HUES48 (cell line): Measurements from ENCODE around the gene FLOT1.
A peak's percentile ranks its signal among the peaks of the same experiment; 100 is the strongest.

Experiments used
- H3K27ac ChIP-seq: one replicate; pipeline ENCODE4 v1.7.0; 2013; ENCODE audit warnings: low read depth, low read length, inconsistent platforms
- H3K27me3 ChIP-seq: 2 replicates; pipeline ENCODE4 v1.6.1; 2013; ENCODE audit warnings: mild to moderate bottlenecking, low read length; ENCODE audit not compliant: control insufficient read depth, insufficient read depth
- H3K36me3 ChIP-seq: 2 replicates; pipeline ENCODE4 v1.6.1; 2013; ENCODE audit warnings: low read length; ENCODE audit not compliant: control insufficient read depth, insufficient read depth
- H3K4me1 ChIP-seq: 2 replicates; pipeline ENCODE4 v1.6.1; 2013; ENCODE audit warnings: mild to moderate bottlenecking, low read length; ENCODE audit not compliant: control insufficient read depth, insufficient read depth
- H3K4me3 ChIP-seq: 2 replicates; pipeline ENCODE4 v1.5.1; 2013; ENCODE audit warnings: mild to moderate bottlenecking, low read depth, low read length
- H3K9ac ChIP-seq: 2 replicates; pipeline ENCODE4 v1.6.1; 2013; ENCODE audit warnings: mild to moderate bottlenecking, low read depth, low read length, moderate library complexity
- H3K9me3 ChIP-seq: 2 replicates; pipeline ENCODE4 v1.6.1; 2013; ENCODE audit warnings: low read length; ENCODE audit not compliant: control insufficient read depth, insufficient read depth

Gene FLOT1

GRCh38 chr6:30689985-30690384, 52.5 kb downstream of the FLOT1 start:
- Histone ChIP-seq H3K9ac (peak overlapping the region; percentile 27; the same call in 1 of the 2 replicates), H3K4me3 (peak overlapping the region; percentile 84), H3K36me3 (no peaks in the 10 kb centered on the region; the same call in 1 of the 2 replicates), H3K4me1 (peaks cover 23% of the 10 kb centered on the region), H3K27ac (peak overlapping the region; percentile 94), H3K9me3 (no peaks in the 10 kb centered on the region), H3K27me3 (no peaks in the 10 kb centered on the region)

GRCh38 chr6:30689022-30689865, 53.2 kb downstream of the FLOT1 start:
- H3K4me3 ChIP-seq = no peak overlapping the region

DNA sequence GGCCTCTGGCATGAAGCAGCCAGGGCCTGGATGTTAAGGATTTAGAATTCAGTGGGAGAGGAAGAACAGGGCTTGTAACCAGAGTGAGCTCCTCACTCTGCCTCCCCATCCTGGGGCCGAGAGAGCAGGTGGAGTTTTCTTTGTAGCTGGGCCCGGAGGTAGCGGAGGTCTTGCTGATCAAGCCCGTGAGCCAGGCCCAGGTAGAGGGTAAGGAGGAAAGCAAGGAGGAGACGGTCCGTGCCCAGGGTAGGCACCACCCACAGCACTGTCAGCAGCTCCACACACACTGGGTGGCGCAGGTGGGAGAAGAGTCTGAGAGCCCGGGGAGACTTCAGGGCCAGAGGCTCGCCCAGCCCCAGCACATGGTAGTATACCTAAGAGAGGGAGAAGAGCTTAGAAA, 53.9 kb downstream of the FLOT1 start:
- no peaks in the 10 kb centered on the region for H3K9me3 ChIP-seq
- H3K9ac ChIP-seq = no peak overlapping the region
- no peaks in the 10 kb centered on the region for H3K27me3 ChIP-seq
- H3K4me1 ChIP-seq = peaks cover 29% of the 10 kb centered on the region
- H3K4me3 ChIP-seq = no peak overlapping the region
- H3K27ac ChIP-seq = no peak overlapping the region
- H3K36me3 ChIP-seq = no peaks in the 10 kb centered on the region; the same call in 1 of the 2 replicates

More at GRCh38 chr6:30689022-30689865, 53.2 kb downstream of the FLOT1 start:
- H3K9me3 ChIP-seq = no peaks in the 10 kb centered on the region
- H3K9ac ChIP-seq = no peak overlapping the region
- no peaks in the 10 kb centered on the region; the same call in 1 of the 2 replicates for H3K36me3 ChIP-seq
- H3K4me1 ChIP-seq = peaks cover 24% of the 10 kb centered on the region
- H3K27me3 ChIP-seq = no peaks in the 10 kb centered on the region
- H3K27ac ChIP-seq = no peak overlapping the region

- Histone ChIP-seq H3K9me3 (no peaks in the 10 kb centered on the region), H3K4me1 (peaks cover 36% of the 10 kb centered on the region), H3K9ac (peak overlapping the region; percentile 45; the same call in 1 of the 2 replicates), H3K4me3 (peak overlapping the region; percentile 92), H3K27me3 (no peaks in the 10 kb centered on the region), H3K27ac (peak overlapping the region; percentile 84), H3K36me3 (no peaks in the 10 kb centered on the region; the same call in 1 of the 2 replicates)
Measured at GRCh38 chr6:30687659-30688431, 54.6 kb downstream of the FLOT1 start.

- H3K27me3 ChIP-seq = no peaks in the 10 kb centered on the region
- peaks cover 43% of the 10 kb centered on the region for H3K4me1 ChIP-seq
- H3K36me3 ChIP-seq = no peaks in the 10 kb centered on the region; the same call in 1 of the 2 replicates
- peak overlapping the region; percentile 84 for H3K27ac ChIP-seq
- H3K9me3 ChIP-seq = no peaks in the 10 kb centered on the region
- H3K9ac ChIP-seq = peak overlapping the region; percentile 45; the same call in 1 of the 2 replicates
- peak overlapping the region; percentile 92 for H3K4me3 ChIP-seq
Measured at GRCh38 chr6:30686908-30687658, 55.4 kb downstream of the FLOT1 start.

- H3K9ac ChIP-seq = peak within 1 kb of the TSS; percentile 45; the same call in 1 of the 2 replicates
- peaks cover 43% of the 10 kb centered on the region for H3K4me1 ChIP-seq
- no peaks in the 10 kb centered on the region; the same call in 1 of the 2 replicates for H3K36me3 ChIP-seq
- H3K4me3 ChIP-seq = peak within 1 kb of the TSS; percentile 92
- peak within 1 kb of the TSS; percentile 84 for H3K27ac ChIP-seq
- no peaks in the 10 kb centered on the region for H3K27me3 ChIP-seq
- no peaks in the 10 kb centered on the region for H3K9me3 ChIP-seq
Measured at GRCh38 chr6:30686009-30686907, 56.2 kb downstream of the FLOT1 start, which contains the start of gene PPP1R18. PPP1R18 (minus strand) TSS chr6:30686645; CDS start chr6:30686018, 627 bp downstream.

- Histone ChIP-seq H3K4me1 (peaks cover 42% of the 10 kb centered on the region), H3K27me3 (no peaks in the 10 kb centered on the region), H3K9me3 (no peaks in the 10 kb centered on the region), H3K27ac (no peak overlapping the region), H3K36me3 (no peaks in the 10 kb centered on the region; the same call in 1 of the 2 replicates), H3K9ac (no peak overlapping the region), H3K4me3 (peak overlapping the region; percentile 92)
Measured at GRCh38 chr6:30685157-30686008, 57.1 kb downstream of the FLOT1 start.

- no peaks in the 10 kb centered on the region for H3K9me3 ChIP-seq
- peaks cover 39% of the 10 kb centered on the region for H3K4me1 ChIP-seq
- H3K27ac ChIP-seq = no peak overlapping the region
- no peaks in the 10 kb centered on the region; the same call in 1 of the 2 replicates for H3K36me3 ChIP-seq
- no peak overlapping the region for H3K9ac ChIP-seq
- no peaks in the 10 kb centered on the region for H3K27me3 ChIP-seq
- peak overlapping the region; percentile 35; the same call in 1 of the 2 replicates for H3K4me3 ChIP-seq
Measured at GRCh38 chr6:30684386-30685156, 57.9 kb downstream of the FLOT1 start.

- H3K4me1 ChIP-seq = peaks cover 39% of the 10 kb centered on the region
- H3K4me3 ChIP-seq = peak overlapping the region; percentile 27; the same call in 1 of the 2 replicates
- H3K9me3 ChIP-seq = no peaks in the 10 kb centered on the region
- H3K27ac ChIP-seq = no peak overlapping the region
- H3K36me3 ChIP-seq = no peaks in the 10 kb centered on the region; the same call in 1 of the 2 replicates
- no peak overlapping the region for H3K9ac ChIP-seq
- no peaks in the 10 kb centered on the region for H3K27me3 ChIP-seq
Measured at GRCh38 chr6:30683980-30684338, 58.5 kb downstream of the FLOT1 start.
